GM19468 (cell line): ENCODE measurements around the gene CDKAL1.
"Not testable (repeated sequence)": the region's sequence is repeated elsewhere in the genome, so short reads cannot be mapped to it uniquely, and the experiment has no call there.

Experiments
- ATAC-seq: cut with Tn5 transposase; IDR thresholded peaks from one replicate; pipeline ENCODE4 v1.9.1; 2021; ENCODE audit warnings: mild to moderate bottlenecking, moderate library complexity, moderate number of reproducible peaks; ENCODE audit not compliant: unreplicated experiment; ENCODE audit errors: extremely low read depth

Gene CDKAL1

GRCh38 chr6:21071780-21072468, 537.7 kb downstream of the CDKAL1 start:
- ATAC-seq = no peak

- no peak for ATAC-seq
These were observed 539.1 kb downstream of the CDKAL1 start for GRCh38 chr6:21073318-21073839.

GRCh38 chr6:21074484-21074883, 540.2 kb downstream of the CDKAL1 start:
- ATAC-seq = no peak

- no peak for ATAC-seq
These were observed 541.7 kb downstream of the CDKAL1 start for GRCh38 chr6:21075986-21076385.

GRCh38 chr6:21078497-21078896, 544.2 kb downstream of the CDKAL1 start:
- ATAC-seq = no peak

- no peak for ATAC-seq
These were observed 545.3 kb downstream of the CDKAL1 start for GRCh38 chr6:21079468-21080048.

GRCh38 chr6:21080221-21080620, 546.0 kb downstream of the CDKAL1 start:
- ATAC-seq = no peak

GRCh38 chr6:21082091-21082490, 547.8 kb downstream of the CDKAL1 start:
- no peak for ATAC-seq

GRCh38 chr6:21083708-21084107, 549.5 kb downstream of the CDKAL1 start:
- ATAC-seq = no peak

- ATAC-seq = no peak
These were observed 550.4 kb downstream of the CDKAL1 start for GRCh38 chr6:21084656-21085055.

GRCh38 chr6:21085211-21085610, 551.0 kb downstream of the CDKAL1 start:
- no peak for ATAC-seq

GRCh38 chr6:21085643-21086042, 551.4 kb downstream of the CDKAL1 start:
- no peak for ATAC-seq

GRCh38 chr6:21087188-21087587, 552.9 kb downstream of the CDKAL1 start:
- ATAC-seq = no peak

- no peak for ATAC-seq
These were observed 557.2 kb downstream of the CDKAL1 start for GRCh38 chr6:21091411-21091810.

- not testable (repeated sequence) for ATAC-seq
These were observed 558.0 kb downstream of the CDKAL1 start for GRCh38 chr6:21092231-21092772.

- no peak for ATAC-seq
These were observed 561.2 kb downstream of the CDKAL1 start for GRCh38 chr6:21095462-21095861.

- no peak for ATAC-seq
These were observed 563.9 kb downstream of the CDKAL1 start for GRCh38 chr6:21098134-21098533.

GRCh38 chr6:21098744-21099143, 564.5 kb downstream of the CDKAL1 start:
- no peak for ATAC-seq

GRCh38 chr6:21099338-21100314, 565.4 kb downstream of the CDKAL1 start:
- ATAC-seq = no peak

- no peak for ATAC-seq
These were observed 566.7 kb downstream of the CDKAL1 start for GRCh38 chr6:21100991-21101390.
